ENCODE results near the gene RORC. TPM values are rescaled to one million over a fixed set of nuclear protein-coding genes. Genes with fewer than 3 reads are reported as not detected.
"Not testable (repeated sequence)": the region's sequence is repeated elsewhere in the genome, so short reads cannot be mapped to it uniquely, and the experiment has no call there.

RORC gene
- not detected in 2 replicates for total RNA-seq (2014; rRNA removed)
- polyA plus RNA-seq (2012) = 0.01 TPM

DNA sequence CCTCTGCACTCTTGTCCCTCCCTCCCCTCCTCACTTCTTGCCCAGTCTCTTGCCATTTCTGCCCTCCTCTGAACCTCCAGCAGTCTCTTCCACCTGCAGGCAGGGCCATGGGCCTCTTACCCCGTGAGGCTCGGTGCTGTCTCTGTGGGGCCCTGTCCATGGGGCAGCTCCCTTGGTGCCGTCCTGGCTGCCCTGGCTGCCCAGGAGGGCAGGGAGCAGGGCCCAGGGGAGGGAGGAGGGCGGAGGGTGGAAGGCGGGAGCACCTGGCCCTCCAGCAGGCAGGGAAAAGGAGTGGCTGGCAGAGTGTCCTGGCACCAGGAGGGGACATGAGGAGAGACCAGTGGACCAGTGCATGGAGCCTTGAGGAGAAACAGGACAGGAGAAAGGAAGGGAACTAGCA lies at the start of gene RORC:
Gene RORC (minus strand): TSS at position 198 of the 400 bp plus-strand sequence. CDS start 38 bp downstream, at position 160.
- no peak for DNase-seq (ENCODE audit: low read depth)

DNA sequence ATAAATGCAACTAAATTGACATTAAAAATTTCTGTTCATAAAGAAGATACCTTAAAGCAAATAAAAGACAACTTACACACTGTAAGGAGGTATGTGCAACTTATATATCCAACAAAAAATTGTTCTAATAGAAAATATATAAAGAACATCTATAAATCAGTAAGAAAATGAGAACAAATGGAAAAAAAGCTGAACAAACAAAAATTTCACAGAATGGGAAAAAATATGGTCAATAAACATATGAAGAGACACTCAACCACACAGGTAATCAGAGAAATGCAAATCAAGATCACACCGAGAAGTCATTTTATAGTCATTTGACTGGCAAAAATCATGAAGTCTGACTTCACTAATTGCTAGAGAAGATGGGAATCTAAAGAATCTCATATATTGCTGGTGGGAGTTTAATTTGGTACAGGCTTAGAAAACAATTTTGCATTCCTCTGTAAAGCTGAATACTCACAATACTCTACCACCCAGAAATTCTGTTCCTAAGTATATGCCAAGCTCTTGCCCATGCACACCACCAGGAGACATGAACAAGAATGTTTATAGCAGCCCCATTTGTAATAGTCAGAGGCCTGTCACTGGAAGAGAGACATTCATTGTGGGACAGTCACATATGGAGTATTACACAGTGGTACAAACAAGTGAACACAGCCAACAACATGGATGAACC lies 44.0 kb upstream of the RORC start:
- no peak for DNase-seq (ENCODE audit: low read depth)

DNA sequence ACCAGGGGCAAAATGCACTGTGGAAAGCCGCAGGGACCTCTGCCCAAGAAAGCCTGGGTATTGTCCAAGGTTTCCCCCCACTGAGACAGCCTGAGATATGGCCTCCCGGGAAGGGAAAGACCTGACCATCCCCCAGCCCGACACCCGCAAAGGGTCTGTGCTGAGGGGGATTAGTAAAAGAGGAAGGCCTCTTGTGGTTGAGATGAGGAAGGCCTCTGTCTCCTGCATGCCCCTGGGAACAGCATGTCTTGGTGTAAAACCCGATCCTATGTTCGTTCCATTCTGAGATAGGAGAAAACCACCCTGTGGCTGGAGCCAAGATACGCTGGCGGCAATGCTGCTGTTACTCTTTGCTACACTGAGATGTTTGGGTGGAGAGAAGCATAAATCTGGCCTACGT lies 41.2 kb upstream of the RORC start:
- DNase-seq (ENCODE audit: low read depth) = not testable (repeated sequence)

DNA sequence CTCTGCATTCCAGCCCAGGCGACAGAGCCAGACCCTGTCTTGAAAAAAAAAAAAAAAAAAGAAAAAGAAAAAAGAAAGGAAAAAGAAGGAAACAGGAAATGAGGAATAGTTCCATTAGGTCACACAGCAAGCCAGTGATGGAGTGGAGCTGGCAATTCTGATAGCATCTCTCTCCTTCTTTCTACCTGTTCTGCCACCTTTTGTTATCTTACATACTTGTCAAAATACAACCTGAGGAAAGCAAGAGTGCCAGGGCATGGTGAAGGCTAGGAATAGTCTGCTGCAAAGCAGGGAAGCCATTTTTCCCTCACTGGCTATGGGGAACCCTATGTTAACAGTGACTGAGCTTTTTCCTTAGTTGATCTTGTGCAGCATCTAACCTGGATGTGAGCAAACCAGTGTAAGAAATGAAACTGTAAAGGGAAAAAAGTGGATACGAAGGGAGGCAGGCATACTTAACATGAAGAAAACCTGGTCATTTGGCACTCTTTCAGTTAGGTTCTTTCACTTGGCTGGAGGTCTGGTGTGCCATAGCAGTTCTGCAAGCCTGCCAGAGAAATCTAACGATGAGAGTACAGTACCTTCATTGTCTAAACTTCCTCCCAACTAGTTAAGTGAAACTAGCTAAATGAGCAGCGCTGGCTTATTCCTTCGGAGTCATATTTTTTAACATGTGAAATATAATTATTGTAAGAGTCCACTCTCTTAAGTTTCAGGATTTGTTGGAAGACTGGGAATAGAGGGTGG lies 39.9 kb upstream of the RORC start:
- no peak for DNase-seq (ENCODE audit: low read depth)

DNA sequence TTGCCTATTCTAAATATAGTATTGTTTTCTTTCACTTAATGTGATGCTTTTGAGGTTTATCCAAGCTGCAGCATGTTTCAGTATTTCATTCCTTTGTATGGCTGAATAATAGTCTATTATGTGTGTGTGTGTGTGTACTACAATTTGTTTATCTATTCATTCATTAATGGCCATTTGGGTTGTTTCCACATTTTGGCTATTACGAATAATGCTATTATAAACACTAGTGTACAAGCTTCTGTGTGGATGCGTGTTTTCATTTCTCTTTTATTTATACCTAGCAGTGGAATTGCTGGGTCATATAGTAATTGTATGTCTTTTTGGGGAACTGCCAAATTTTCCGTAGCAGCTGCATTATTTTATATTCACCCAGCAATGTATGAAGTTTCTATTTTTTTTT lies 36.9 kb upstream of the RORC start:
- DNase-seq (ENCODE audit: low read depth) = no peak

DNA sequence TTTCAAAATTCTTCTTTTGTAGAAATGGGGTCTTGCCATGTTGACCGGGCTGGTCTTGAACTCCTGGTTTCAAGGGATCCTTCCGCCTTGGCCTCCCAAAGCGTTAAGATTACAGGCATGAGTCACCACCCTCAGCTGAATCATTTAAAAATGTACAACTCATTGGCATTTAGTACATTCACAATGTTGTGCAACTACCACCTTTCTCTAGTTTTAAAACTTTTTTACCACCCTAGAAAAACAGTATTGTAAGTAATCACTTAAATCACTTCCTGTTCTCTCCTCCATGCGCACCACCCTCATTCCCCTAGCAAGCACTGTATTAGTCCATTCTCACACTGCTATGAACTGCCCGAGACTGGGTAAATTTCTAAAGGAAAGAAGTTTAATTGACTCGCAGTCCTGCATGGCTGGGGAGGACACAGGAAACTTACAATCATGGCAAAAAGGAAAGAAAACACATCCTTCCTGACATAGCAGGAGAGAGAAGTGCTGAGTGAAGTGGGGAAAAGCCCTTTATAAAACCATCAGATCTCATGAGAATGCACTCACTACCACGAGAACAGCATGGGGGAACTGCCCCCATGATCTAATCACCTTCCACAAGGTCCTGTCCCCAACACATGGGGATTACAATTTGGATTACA lies 36.3 kb upstream of the RORC start:
- peak; percentile 68 for DNase-seq (ENCODE audit: low read depth)

DNA sequence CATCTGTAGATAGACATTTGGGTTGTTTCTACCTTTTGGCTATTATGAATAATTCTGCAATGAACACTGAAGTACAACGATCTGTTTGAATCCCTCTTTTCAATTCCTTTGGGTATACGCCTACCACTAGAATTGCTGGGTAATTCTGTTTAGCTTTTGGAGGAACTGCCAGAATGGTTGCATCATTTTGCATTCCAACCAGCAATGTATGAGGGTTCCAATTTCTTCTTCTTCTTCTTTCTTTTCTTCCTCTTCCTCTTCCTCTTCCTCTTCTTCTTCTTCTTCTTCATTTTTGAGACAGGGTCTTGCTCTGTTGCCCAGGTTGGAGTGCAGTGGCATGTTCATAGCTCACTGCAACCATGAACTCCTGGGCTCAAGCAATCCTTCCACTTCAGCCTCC lies 35.7 kb upstream of the RORC start:
- no peak for DNase-seq (ENCODE audit: low read depth)

DNA sequence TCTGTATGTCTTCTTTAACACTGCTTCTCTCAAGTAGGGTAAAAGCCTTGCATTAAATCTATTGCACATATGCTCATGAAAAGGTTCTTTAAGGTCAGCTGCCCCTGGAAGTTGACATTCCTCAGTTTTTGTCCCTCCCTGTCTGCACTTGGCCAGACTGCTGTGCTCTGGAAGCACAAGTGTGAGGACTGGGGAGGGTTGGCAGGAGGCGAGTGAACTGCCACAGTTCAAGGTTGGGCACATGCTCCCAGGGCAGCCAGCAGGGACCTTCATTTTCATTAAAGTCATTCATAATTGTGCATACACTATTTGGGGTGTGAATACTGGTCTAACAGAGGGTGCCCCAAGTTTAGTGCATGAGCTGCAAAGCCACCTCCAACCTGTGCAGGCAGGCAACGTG lies 32.8 kb upstream of the RORC start:
- no peak for DNase-seq (ENCODE audit: low read depth)

DNA sequence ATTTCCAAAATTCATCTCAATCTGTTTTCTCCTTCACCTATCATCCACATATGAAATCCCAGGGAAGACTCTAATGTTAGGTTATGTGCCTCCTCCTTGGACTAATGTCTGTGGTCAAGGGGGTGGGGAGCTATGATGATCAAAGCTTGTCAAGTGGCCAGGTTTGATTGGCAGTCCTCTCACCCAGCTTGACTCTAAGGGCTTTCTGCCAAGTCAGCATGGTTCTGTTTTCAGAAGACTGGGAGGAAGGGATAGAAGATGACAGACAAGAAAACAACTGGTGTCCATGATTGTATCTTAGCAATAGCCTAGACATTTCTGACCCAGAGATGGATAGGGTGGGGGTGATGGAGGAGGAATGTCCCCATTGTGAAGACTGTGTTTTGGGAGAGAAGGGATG lies 31.0 kb upstream of the RORC start:
- no peak for DNase-seq (ENCODE audit: low read depth)

DNA sequence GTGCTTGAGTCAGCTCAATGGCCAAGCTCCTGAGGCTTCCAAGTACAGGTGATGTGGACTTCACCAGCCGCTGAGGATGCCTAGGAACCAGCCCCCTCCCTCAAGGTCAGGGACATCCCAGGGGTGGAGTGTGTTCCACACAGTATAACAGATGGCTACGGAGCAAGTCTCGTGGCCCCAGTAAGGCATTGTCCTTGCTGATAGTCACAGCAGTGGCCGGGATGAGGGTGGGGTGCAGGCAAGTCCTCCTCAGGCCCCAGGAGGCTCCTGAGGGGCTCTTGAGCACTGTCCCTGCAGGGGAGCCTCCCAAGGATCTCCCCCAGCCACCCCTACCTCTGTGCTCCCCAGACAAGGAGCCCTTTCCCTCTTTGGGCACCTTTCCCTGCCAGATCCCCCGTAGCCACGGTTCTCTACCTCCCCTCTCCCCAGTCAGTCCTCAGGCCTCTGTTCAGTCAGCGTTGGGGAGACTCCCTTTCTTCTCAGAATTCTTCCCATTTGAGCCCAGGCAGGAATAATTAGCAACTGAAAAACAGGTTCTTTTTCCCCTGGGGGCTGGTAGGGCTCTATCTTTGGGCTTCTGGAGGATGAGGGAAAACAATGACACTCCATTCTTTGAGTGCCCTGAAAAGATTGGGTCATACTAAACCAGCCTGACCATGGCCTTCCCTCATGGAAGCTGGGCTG lies 29.0 kb upstream of the RORC start:
- DNase-seq (ENCODE audit: low read depth) = no peak

DNA sequence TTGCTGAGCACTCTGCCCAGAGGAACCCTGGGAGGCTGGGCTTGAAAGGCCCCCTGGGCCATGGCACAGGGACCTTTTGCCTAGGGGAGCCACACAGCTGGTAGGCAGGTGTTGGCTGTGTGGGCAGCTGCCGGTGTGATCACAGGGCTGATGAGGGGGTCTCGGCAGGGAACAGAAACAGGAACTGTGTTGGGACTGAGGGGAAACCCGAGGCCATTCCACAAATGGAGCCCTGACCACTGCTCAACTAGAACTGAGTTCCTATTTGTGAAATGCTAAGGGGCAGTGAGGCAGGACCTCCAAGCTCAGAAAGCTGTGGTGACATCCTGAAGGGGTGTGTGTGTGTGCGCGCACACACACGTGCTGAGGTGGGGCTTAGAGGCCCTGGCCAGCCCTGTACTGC lies 28.3 kb upstream of the RORC start:
- no peak for DNase-seq (ENCODE audit: low read depth)

DNA sequence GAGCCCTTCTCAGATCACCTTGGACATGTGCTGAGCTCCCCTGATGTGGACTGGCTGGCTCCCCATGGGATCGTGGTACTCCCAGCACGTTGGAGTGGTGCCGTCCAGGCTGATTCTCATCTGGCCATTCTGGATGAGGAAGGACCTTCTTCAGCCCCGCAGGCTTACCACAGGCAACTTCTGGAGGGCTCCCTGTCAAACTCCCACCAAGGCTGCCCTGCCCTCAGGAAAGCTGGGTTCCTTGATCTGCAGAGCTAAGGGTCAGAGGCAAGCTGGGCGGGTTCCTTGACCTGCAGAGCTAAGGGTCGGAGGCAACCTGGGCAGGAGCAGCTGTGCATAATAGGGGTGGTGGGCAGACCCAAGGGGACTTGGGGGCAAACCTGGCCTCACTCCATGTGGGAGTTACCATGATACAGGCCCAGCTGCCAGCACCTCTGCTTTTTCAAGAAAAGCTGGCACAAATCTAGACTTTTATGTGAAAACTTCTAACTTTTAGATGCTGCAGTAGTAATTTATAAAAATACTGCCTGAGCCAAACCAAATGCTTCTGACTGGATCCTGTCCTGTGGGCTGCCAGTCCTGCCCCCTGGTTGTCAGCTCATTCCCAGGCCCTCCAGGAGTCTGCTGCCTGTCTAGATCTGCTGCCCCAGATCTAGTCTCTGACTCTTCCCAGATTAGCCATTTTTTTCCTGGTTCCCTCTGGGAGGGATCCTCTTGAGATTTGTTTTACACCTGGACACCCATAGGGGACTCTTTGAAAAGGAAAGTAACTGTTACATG lies 27.5 kb upstream of the RORC start:
- DNase-seq (ENCODE audit: low read depth) = no peak

DNA sequence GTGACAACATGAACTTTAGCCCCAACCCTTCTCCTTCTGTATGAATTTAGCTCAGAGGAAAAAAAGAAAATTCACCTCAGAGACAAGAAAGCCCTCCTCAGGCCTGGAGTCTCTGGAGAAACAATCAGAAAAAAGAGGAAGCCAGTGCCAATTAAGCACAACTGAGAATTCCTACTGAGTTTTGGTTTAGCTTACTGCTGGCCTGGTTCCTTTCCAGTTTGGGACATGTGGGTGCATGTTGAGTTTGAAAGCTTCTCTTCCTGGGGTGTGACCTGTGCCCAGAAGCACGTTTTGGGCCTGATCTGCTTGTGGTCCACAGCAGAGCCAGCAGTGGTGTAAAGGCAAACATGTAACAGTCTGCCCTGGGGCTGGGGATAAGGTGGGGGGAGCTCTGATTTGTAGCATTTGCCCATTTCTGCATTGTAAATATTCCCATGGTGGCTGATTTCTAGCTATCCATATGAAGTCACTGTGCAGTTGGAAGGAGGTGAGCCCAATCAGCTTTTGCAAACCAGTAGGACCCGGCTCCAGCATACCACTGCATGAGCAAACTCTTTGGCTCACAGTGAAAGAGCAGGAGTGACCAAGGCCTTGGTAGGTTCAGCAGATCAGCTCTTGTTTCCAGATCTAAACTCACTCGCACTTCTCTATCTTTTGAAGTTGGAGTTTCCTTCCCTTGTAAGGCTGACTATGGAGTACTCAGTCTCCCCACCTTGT lies 26.6 kb upstream of the RORC start:
- DNase-seq (ENCODE audit: low read depth) = no peak

DNA sequence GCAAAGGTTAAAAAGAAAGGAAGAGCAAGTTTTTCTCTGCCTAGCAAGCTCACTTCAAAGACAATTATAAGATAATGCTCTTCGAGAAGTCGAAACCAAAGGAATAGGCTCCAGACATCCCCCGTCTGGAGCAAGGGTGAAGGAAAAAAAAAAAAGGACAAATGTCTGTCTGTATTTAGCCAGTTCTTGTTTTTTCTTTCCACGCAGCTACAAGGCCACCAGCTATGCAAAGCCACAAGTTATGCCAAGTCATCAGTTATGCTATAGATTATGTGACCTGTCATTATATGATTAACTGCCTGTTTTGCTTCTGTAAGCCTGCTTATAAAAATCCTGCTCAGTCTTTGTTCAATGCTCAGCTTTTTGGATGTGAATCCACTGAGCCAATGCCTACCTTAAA lies 24.3 kb upstream of the RORC start:
- no peak for DNase-seq (ENCODE audit: low read depth)

DNA sequence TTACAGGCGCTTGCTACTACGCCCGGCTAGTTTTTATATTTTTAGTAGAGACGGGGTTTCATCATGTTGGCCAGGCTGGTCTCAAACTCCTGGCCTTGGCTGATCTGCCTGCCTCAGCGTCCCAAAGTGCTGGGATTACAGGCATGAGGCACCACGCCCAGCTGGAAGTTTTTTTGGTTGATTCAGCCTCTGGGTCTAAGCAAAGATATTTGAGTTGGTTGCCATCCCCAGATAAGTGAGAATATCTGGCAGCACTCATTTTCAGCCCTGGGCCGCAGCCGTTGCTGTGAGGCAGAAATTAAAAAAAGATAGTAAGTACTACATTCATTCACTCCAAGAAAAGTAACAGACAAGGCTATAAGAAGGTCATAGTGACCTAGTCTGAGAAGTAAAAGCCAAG lies 23.9 kb upstream of the RORC start:
- not testable (repeated sequence) for DNase-seq (ENCODE audit: low read depth)

DNA sequence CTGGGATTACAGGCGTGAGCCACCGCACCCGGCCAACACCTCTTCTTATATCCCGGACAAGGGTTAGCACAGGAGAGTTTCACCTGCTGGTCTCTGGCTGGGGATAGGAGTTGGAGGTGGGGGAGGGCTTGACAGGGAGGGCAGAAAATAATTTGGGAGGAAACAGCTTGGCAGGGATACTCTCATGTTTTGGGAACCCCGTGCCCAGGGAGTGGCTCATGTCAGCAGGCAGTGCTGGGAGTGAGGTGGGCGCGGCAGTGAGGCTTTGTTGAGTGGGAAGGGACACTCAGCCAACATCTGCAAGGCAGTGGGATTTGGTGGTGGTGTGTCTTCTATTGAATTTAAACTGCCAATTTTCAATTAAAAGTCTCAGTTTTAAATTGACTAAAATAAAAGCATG lies 23.1 kb upstream of the RORC start:
- no peak for DNase-seq (ENCODE audit: low read depth)

DNA sequence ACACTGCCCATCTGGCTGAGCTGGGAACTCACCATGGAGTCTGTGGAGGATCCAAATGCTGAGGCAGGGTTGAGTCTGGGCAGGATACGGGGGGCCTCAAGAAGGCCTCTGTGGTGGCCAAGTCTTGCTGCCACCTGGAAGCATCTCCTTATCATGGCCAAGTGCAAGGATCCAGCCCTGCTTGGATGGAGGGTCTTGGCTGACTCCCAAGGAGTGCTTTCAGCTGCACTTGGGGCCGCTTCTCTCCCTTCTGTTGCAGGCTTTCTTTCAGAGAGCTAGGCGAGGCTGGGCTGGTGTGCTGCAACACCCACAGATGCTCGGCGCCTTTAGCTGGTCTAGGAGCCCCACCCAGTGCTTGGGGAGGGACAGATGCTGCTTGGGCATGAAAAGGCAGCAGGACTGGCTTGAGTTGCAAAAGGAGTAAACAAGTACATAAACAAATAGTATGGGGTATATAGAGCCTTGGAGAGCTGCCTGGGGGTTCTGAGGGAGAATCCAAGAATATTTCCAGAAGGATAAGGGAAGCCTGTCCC lies 21.9 kb upstream of the RORC start, which contains the start of gene THEM5:
Gene THEM5 (minus strand): TSS at position 302 of the 533 bp plus-strand sequence. CDS start 147 bp downstream, at position 155.
- no peak for DNase-seq (ENCODE audit: low read depth)

DNA sequence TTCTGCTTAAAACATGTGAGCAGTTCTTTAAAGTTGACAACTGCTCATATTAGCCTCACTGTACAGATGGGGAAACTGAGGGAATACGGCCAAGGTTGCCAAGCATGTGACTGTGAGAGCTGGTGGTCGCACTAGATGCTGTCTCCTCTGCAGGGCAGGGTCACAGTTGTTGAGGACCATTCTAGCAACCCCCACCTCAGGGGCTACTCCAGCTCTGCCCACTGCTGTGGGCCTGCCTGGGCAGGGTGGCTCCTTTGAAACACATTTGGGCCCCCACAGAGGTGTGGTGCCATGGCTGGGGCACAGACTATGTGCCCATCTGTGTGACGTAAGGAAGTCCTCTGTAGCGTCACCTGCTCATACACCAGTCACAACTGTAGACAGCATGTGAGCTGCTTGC lies 21.1 kb upstream of the RORC start:
- no peak for DNase-seq (ENCODE audit: low read depth)

DNA sequence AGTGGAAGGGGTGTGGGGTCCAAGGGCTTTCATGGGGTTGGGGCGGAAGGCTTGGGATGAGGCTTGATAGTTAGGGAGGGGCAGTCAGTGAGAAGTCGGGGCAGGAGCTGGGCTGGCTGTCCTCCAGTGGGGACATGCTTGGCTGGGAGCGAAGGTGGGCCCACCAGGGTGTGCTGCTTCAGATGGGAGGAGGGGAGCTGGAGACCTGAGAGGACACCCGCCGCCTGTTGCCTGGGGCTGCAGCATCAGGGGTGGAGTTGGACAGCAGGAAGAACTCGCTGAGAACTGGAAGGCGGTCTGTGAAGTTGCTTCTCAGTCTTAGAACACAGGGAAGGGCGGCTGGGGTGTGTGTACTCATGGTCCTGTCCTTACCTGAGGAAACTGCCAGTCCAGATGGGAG lies 20.3 kb upstream of the RORC start:
- no peak for DNase-seq (ENCODE audit: low read depth)

DNA sequence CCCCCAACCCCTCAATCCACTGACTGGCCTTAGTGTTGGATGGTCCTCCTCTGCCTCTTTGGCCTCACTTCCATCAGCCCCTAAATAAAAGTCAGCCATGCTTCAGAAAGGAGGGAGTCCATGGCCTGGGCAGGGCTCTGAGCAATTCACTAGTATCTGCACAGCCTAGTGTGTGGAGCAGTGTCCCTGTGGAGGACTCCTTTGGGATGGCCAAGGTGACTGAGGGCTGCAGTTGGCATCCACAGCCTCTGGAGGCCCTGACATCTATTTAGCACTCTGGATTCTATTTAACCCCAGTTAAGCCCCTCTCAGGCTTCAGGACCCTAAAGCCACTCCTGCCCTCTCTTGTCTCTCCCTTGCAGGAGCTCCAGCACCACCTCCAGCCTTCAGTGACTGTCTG lies 18.3 kb upstream of the RORC start:
- DNase-seq (ENCODE audit: low read depth) = no peak
